IPS-11a (cell line): ENCODE results near the gene SLC6A7.
"Not testable (repeated sequence)": the region's sequence is repeated elsewhere in the genome, so short reads cannot be mapped to it uniquely, and the experiment has no call there.

Experiments
- H3K4me3 ChIP-seq: one replicate; pipeline ENCODE4 v1.5.1; 2013; ENCODE audit warnings: low read depth, low read length, control low read depth

The SLC6A7 gene

GRCh38 chr5:150215979-150216944 lies 26.4 kb downstream of the SLC6A7 start:
- H3K4me3 ChIP-seq: no peak overlapping the region

GRCh38 chr5:150217038-150217437 lies 27.2 kb downstream of the SLC6A7 start:
- H3K4me3 ChIP-seq: no peak overlapping the region

- H3K4me3 ChIP-seq: no peak overlapping the region
Measured at GRCh38 chr5:150217873-150218692, 28.2 kb downstream of the SLC6A7 start.

GRCh38 chr5:150218693-150219035 lies 28.8 kb downstream of the SLC6A7 start:
- no peak overlapping the region for H3K4me3 ChIP-seq

- no peak overlapping the region for H3K4me3 ChIP-seq
Measured at GRCh38 chr5:150219142-150219541, 29.3 kb downstream of the SLC6A7 start.

GRCh38 chr5:150219861-150220260 lies 30.0 kb downstream of the SLC6A7 start:
- H3K4me3 ChIP-seq: no peak overlapping the region

- H3K4me3 ChIP-seq: no peak overlapping the region
Measured at GRCh38 chr5:150221471-150221870, 31.6 kb downstream of the SLC6A7 start.

- H3K4me3 ChIP-seq: no peak overlapping the region
Measured at GRCh38 chr5:150222906-150223305, 33.0 kb downstream of the SLC6A7 start.

GRCh38 chr5:150223474-150223873 lies 33.6 kb downstream of the SLC6A7 start:
- H3K4me3 ChIP-seq: no peak overlapping the region

GRCh38 chr5:150224483-150225027 lies 34.7 kb downstream of the SLC6A7 start:
- H3K4me3 ChIP-seq: no peak overlapping the region

- H3K4me3 ChIP-seq: no peak overlapping the region
Measured at GRCh38 chr5:150227036-150227435, 37.2 kb downstream of the SLC6A7 start.

- no peak overlapping the region for H3K4me3 ChIP-seq
Measured at GRCh38 chr5:150227606-150228273, 37.9 kb downstream of the SLC6A7 start.

GRCh38 chr5:150229571-150229970 lies 39.7 kb downstream of the SLC6A7 start:
- no peak overlapping the region for H3K4me3 ChIP-seq

GRCh38 chr5:150230842-150231241 lies 41.0 kb downstream of the SLC6A7 start:
- no peak overlapping the region for H3K4me3 ChIP-seq

GRCh38 chr5:150233706-150234105 lies 43.8 kb downstream of the SLC6A7 start:
- H3K4me3 ChIP-seq: not testable (repeated sequence)

- no peak overlapping the region for H3K4me3 ChIP-seq
Measured at GRCh38 chr5:150234576-150235499, 45.0 kb downstream of the SLC6A7 start.

- no peak overlapping the region for H3K4me3 ChIP-seq
Measured at GRCh38 chr5:150235500-150235854, 45.6 kb downstream of the SLC6A7 start.

- H3K4me3 ChIP-seq: no peak overlapping the region
Measured at GRCh38 chr5:150236313-150236712, 46.5 kb downstream of the SLC6A7 start.

GRCh38 chr5:150236981-150237754 lies 47.3 kb downstream of the SLC6A7 start:
- H3K4me3 ChIP-seq: no peak overlapping the region
